GM06990 (cell line): ENCODE data around the gene MAP7.
"Not testable (repeated sequence)": the region's sequence is repeated elsewhere in the genome, so short reads cannot be mapped to it uniquely, and the experiment has no call there.

ENCODE experiments used
- DNase-seq: peaks from one replicate; pipeline ENCODE4 v3.0.0-alpha.2; 2011; ENCODE audit not compliant: insufficient read length; ENCODE audit errors: extremely low read depth
- H3K27me3 ChIP-seq: replicated peaks from 2 replicates; pipeline ENCODE4 v1.6.0; 2011; ENCODE audit warnings: low read length; ENCODE audit not compliant: control insufficient read depth, insufficient read depth
- H3K36me3 ChIP-seq: 2 replicates; pipeline ENCODE4 v1.5.1; 2011; ENCODE audit warnings: low read length; ENCODE audit not compliant: control insufficient read depth, insufficient read depth
- H3K4me3 ChIP-seq: replicated peaks from 2 replicates; pipeline ENCODE4 v1.5.1; 2011; ENCODE audit warnings: low read depth, mild to moderate bottlenecking, control low read depth, low read length
- CTCF ChIP-seq: IDR thresholded peaks from 2 replicates; pipeline ENCODE4 v1.5.1; 2011; ENCODE audit warnings: low read length, control low read depth, mild to moderate bottlenecking, inconsistent platforms; ENCODE audit not compliant: insufficient read depth, poor library complexity, severe bottlenecking

Gene MAP7

DNA sequence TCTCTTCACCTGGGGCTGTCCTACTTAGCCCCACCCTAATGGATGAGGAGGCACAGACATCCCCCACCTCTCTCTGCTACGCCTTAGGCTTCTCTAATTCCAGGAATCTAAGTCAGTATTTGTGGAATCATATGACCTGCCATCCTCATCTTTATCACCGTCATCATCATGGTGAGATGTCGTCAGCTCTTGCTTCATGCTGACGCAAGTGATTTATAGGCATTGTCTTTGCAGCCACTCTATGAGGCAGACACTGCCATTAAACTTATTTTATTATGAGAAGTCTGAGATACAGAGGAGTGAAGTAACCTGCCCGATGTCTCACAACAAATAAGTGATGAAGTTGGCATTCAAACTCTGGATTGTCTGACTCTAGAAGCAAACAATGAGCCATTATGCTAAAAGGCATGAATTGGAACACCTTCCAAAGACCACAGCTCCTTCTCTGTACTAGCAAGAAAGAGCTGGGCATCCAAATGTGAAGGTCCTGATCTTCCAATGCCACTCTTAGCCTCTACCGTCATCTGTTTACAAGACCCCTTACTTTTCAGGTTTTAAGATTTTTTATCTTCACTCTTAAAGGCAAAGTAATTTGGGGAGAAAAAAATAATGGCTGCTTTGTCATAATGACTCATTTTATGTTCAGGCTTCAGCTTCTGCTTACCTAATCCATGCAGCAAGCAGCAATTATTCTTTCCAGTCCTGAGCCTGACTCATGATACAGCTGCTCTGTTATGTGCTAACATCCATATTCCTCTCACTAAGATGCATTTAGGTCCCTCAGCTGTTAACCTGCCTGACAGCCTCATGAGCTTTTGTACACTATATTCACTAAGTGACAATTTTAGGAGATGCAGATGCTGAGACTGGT lies 146.9 kb downstream of the MAP7 start:
- Histone ChIP-seq H3K36me3 (no peaks in the 10 kb centered on the region), H3K4me3 (no peak overlapping the region), H3K27me3 (no peaks in the 10 kb centered on the region)
- no peak for DNase-seq
- TF ChIP-seq CTCF: no peak

DNA sequence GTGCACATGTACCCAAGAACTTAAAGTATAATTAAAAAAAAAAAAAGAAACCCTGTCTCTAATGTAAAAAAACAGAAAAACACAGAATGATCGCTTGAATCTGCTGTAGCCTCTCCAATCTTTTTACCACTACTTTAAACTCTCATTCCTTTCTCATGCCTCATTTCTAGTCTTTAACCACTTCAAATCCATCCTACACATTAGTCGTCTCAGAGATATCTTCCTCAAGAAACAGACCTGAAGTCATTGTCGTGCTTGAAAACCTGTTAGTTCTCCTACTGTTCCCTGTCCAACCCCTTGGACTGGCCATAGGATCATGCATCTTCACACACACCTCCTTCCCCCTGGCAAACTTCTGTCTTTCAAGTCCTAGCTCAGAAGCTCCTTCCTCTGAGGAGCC lies 148.5 kb downstream of the MAP7 start:
- no peak for TF ChIP-seq CTCF
- Histone ChIP-seq H3K27me3 (no peaks in the 10 kb centered on the region), H3K36me3 (no peaks in the 10 kb centered on the region), H3K4me3 (no peak overlapping the region)
- no peak for DNase-seq

DNA sequence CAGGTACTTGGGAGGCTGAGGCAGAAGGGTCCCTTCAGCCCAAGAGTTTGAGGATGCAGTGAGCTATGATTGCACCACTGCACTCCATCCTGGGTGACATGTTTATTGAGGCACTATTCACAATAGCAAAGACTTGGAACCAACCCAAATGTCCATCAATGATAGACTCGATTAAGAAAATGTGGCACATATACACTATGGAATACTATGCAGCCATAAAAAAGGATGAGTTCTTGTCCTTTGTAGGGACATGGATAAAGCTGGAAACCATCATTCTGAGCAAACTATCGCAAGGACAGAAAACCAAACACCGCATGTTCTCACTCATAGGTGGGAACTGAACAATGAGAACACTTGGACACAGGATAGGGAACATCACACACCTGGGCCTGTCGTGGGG lies 149.0 kb downstream of the MAP7 start:
- H3K4me3 ChIP-seq, DNase-seq, H3K36me3 ChIP-seq, H3K27me3 ChIP-seq: not testable (repeated sequence)

GRCh38 chr6:136398453-136398852 lies 151.8 kb downstream of the MAP7 start:
- H3K4me3 ChIP-seq: no peak overlapping the region
- no peak for TF ChIP-seq CTCF

DNA sequence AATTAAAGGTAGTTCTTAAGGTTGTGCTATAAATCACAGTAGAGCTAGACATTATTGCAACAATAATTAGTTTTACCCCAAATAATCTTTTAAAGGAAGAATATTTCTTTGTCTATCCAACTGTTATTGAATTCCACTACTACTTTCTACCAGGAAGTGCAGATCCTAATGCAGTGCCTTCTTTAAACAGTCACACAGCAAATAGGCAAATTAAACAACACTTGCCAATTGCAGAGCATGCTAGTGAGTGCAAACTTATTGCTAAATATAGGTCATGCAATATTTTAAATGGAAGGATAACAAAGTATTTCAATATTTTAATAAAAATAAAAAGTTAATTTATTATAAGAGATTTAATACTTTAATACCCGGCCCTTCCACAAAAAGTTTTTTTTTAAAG lies 153.3 kb downstream of the MAP7 start:
- Histone ChIP-seq H3K36me3 (no peaks in the 10 kb centered on the region), H3K27me3 (no peaks in the 10 kb centered on the region), H3K4me3 (no peak overlapping the region)
- no peak for DNase-seq
- TF ChIP-seq CTCF: no peak

More at GRCh38 chr6:136398453-136398852, 151.8 kb downstream of the MAP7 start:
- Histone ChIP-seq H3K36me3 (no peaks in the 10 kb centered on the region), H3K27me3 (no peaks in the 10 kb centered on the region)
- no peak for DNase-seq

DNA sequence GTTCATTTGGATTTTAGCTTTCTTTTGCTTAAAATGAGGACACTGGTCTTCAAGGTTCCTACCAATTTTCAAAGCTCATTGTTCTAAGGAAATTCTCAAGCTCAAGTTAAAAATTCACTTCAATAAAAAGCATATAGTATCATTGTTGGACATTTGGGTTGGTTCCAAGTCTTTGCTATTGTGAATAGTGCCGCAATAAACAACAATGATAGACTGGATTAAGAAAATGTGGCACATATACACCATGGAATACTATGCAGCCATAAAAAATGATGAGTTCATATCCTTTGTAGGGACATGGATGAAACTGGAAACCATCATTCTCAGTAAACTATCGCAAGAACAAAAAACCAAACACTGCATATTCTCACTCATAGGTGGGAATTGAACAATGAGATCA lies 159.3 kb downstream of the MAP7 start:
- H3K4me3 ChIP-seq: not testable (repeated sequence)

More for the DNA sequence above, 159.3 kb downstream of the MAP7 start:
- not testable (repeated sequence) for DNase-seq, H3K36me3 ChIP-seq, H3K27me3 ChIP-seq
